Measurements from ENCODE around the gene TAS2R9.
"Not testable (repeated sequence)": the region's sequence is repeated elsewhere in the genome, so short reads cannot be mapped to it uniquely, and the experiment has no call there.

TAS2R9 gene, protein sequence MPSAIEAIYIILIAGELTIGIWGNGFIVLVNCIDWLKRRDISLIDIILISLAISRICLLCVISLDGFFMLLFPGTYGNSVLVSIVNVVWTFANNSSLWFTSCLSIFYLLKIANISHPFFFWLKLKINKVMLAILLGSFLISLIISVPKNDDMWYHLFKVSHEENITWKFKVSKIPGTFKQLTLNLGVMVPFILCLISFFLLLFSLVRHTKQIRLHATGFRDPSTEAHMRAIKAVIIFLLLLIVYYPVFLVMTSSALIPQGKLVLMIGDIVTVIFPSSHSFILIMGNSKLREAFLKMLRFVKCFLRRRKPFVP

GRCh38 chr12:10810068-10810467, at the start of gene TAS2R9:
TSS of gene TAS2R9 (minus strand) at chr12:10810168. CDS start at chr12:10810075, 93 bp downstream.
- no peak for DNase-seq (ENCODE audit: low read depth in 2 of 2)

DNA sequence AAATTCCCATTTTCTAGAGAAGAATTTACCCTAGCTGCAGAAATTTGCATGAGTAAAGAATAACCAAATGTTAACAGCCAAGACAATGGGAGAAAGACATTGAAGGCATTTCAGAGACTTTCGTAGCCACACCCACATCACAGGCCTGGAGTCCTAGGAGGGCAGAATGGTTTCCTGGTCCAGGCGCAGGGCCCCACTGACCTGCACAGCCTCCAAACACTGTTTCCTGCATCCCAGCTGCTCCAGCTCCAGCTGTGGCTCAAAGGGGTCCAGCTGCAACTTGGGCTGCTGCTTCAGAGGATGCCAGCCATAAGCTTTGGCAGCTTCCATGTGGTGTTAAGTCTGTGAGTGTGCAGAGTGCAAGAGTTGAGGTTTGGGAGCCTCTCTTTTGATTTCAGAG, 45.8 kb upstream of the TAS2R9 start:
- DNase-seq (ENCODE audit: low read depth in 2 of 2), result no peak

- DNase-seq (ENCODE audit: low read depth in 2 of 2), result no peak
Measured at GRCh38 chr12:10853776-10854175, 43.8 kb upstream of the TAS2R9 start.

- DNase-seq (ENCODE audit: low read depth in 2 of 2), result no peak
Measured at GRCh38 chr12:10851243-10851858, 41.4 kb upstream of the TAS2R9 start.

GRCh38 chr12:10849425-10849878, 39.5 kb upstream of the TAS2R9 start, which contains the start of gene PRR4:
TSS of gene PRR4 (minus strand) at chr12:10849475. CDS start at chr12:10849437, 38 bp downstream.
- no peak for DNase-seq (ENCODE audit: low read depth in 2 of 2)

- no peak for DNase-seq (ENCODE audit: low read depth in 2 of 2)
Measured at GRCh38 chr12:10847744-10848143, 37.8 kb upstream of the TAS2R9 start.

DNA sequence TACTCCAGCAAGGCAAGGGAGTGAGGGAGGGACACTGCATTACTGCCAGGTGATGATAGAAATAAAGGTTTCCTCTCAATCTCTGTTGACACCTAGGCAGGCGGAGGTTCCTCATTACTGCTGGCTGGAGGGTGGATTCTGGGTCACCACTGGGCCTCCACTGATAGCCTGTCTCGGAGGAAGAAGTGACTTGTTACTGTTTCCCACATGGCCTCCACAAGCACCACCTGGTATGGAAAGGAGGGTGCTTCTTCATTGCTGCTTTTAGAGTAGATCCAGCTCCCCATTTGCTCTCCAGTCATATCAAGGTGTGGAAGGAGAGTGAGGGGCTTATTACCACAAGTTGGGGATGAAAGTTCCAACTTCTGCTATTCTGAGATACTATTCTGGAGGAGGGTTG, 32.9 kb upstream of the TAS2R9 start:
- no peak for DNase-seq (ENCODE audit: low read depth in 2 of 2)

DNA sequence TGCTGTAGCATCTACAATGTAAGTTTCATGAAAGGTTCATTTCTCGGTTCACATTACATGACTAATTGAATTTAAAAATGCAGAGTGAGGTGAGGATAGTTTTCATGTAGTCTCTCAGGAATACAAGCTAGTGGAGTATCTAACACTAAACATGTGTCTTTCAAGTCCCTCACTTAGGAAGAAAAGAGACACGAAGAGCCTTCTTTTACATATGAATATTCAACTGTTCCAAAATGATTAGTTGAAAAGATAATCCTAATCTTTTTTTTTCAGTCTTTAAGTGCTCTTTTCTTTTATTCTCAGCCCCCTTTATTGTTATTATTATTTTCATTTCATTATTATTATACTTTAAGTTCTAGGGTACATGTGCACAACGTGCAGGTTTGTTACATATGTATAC, 28.5 kb upstream of the TAS2R9 start:
- no peak for DNase-seq (ENCODE audit: low read depth in 2 of 2)

DNA sequence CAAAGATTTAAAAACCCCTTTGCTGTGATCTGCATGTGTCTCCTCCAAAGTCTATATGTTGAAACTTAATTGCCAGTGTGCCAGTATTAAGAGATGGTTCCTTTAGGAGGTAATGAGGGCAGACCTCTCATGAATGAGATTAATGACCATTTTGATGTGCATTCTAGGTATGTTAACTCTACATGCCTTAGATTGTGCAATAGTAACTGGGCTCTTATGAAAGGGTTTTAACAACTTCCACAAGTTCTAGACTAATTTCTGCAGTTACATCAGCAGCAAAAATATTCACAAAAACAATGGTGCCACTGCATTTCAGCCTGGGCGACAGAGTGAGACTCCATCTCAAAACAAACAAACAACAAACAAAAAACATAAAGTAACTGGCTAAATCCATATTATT, 20.0 kb upstream of the TAS2R9 start:
- DNase-seq (ENCODE audit: low read depth in 2 of 2), result peak in 1 of 2 experiments; percentile 3

- no peak for DNase-seq (ENCODE audit: low read depth in 2 of 2)
Measured at GRCh38 chr12:10826258-10826657, 16.3 kb upstream of the TAS2R9 start, which contains the start of gene TAS2R10. TSS of gene TAS2R10 (minus strand) at chr12:10826358. CDS start at chr12:10826269, 89 bp downstream.

DNA sequence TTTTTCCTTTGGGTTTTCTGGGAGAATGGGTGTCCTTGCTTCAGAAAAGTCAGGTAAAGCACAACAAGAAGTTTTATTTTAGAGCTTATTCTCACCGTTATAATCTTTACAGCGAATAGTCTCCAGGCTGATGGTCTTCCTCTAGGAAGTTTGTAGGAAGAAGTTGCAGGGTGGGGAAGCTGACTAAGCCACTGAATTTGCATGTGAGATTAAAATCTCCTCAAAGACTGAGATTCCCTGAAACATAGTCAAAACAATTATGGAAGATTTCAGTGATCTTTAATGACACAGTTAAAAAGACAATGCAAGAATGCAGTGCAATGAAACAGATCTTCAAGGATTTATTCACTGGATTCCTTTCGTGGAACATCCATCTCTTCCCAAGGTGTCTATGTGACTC, 15.0 kb upstream of the TAS2R9 start:
- DNase-seq (ENCODE audit: low read depth in 2 of 2), result no peak

GRCh38 chr12:10811883-10812536, 2.0 kb upstream of the TAS2R9 start:
- no peak for DNase-seq (ENCODE audit: low read depth in 2 of 2)

DNA sequence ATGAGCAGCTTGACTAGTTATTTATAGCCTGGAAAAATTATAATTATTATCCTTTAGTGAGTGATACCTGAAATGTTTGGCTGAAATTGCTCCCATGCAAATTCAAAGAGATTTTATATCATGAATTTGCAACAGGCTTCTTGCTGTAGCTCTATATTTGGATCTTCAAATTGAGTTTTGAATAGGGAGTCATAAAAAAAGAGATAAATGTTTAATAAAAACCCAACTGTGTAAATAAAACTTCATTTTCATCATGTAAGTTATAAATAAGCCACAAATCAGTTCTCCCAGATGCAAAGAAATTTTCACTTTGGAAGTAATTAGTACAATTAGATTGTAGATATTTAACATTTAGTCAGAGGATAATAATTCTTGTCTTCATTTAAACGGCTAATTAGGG, 2.8 kb downstream of the TAS2R9 start, which contains the start of gene TAS2R8:
TSS of gene TAS2R8 (minus strand) at position 101 of the 400 bp plus-strand sequence. CDS start 306 bp downstream, outside the sequence.
- DNase-seq (ENCODE audit: low read depth in 2 of 2), result no peak

DNA sequence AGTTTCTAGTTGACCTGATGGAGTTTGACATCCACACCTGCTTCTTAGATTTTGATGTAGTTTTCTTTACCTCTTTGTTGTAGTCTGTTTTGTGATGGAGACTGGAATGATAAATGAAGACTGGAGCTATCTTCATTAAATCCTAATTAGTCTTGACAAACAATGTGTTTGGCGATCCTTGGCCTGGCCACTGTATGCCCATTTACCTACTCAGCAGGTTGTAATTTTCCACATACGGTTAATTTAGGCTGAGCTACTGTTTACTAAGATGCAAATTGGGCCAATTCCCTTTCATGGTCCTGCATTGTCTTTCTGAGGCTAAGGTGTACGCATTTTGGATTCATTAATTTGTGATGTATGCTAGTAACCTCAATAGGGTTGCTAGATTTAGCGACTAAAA, 7.4 kb downstream of the TAS2R9 start, which contains the start of gene TAS2R7:
TSS of gene TAS2R7 (minus strand) at position 41 of the 400 bp plus-strand sequence. CDS start 57 bp downstream, outside the sequence.
- no peak for DNase-seq (ENCODE audit: low read depth in 2 of 2)

- DNase-seq (ENCODE audit: low read depth in 2 of 2), result no peak
Measured at GRCh38 chr12:10801741-10802140, 8.2 kb downstream of the TAS2R9 start.

DNA sequence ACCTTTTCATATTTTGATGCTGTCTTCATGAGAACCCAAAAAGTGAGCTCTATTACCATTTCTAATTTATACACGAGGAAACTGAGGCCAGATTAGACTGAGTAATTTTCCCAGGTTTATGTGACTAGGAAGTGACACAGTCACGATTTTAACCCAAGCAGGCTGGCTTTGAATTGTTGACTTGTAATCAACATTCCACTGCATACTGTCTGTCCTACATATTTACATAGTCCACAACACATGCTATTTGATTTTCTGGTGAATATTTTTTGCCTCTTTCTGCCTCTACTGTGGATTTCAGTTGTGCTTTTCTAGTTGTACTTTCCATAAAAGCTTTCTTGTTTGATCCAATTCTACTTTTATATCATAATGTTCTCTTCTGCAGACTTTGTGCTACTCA, 15.7 kb downstream of the TAS2R9 start:
- no peak for DNase-seq (ENCODE audit: low read depth in 2 of 2)

DNA sequence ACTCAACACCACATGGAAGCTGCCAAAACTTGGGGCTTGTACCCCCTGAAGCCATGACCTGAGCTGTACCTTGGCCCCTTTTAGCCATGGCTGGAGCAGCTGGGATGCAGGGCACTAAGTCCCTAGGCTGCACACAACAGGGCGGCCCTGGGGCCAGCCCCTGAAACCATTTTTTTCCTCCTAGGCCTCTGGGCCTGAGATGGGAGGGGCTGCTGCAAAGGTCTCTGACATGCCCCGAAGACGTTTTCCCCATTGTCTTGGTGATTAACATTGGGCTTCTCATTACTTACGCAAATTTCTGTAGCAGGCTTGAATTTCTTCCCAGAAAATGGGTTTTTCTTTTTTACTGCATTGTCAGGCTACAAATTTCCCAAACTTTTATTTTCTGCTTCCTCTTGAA, 18.2 kb downstream of the TAS2R9 start:
- not testable (repeated sequence) for DNase-seq (ENCODE audit: low read depth in 2 of 2)

GRCh38 chr12:10783252-10783651, 26.7 kb downstream of the TAS2R9 start:
- no peak for DNase-seq (ENCODE audit: low read depth in 2 of 2)

DNA sequence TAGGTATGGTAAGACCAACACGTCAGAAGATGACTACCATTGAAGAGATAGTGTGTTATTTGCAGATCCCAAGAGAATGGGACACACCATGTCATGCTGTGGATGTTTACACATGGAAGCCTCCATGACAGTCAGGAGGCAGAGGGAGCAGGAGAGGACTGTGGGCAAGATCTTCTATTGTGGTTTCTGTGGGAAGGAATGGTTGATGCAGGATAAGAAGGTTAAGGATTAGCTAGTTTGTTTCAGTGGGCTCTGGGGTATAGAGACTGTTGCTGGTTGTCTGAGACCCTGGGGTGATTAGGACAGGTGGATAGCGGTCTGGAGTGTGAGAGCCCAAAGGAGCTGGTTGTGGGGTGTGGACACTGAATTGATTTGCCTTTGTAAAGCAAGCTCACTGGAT, 30.9 kb downstream of the TAS2R9 start:
- DNase-seq (ENCODE audit: low read depth in 2 of 2), result no peak

DNA sequence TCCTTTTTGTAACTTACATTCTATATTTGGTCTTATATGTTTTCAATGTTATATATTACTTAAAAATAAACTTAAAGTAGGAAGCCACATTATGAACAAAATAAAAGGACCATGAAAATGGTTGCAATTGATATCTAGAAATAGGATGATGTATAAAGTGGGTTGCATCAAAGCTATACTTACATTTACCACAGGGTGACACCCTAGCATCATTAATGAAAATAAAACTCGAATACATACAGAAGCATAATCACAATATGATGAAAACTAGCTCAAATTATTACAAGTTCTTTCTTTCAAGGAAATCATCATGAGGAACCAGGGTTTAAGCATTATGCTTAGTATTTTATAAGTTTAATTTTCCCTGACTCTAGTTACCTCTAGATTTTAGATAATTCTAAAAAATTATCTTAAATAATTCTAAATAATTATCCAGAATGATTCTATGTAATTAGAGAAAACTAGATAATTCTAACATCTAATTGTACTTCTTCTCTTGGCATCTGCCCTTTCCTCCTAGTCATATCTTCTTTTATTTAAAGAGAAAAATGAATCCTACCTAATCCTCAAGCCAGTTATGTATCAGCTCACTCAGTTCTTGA, 38.7 kb downstream of the TAS2R9 start:
- peak in 1 of 2 experiments; percentile 8 for DNase-seq (ENCODE audit: low read depth in 2 of 2)

DNA sequence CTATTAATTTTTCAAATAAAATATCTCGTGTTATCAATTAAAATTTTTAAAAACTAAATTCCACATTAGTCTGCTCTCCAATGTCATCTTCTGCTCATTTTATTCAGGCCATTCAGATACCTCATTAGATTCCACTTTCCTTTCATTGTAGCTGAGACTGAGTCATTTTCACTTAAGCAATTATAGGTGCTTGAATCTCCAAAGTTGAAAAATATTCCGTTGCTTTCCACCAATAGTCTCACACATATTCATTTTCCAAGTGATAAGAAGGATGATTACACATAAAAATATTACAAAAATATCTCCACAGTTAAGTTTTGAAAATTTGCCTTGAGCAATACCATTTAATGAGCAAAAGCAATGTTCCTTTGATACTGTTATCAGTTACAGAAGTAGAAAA, 50.3 kb downstream of the TAS2R9 start:
- no peak for DNase-seq (ENCODE audit: low read depth in 2 of 2)

All from fibroblast of skin of left quadriceps (primary cell).